ENCODE results near the gene ACOXL.

GRCh38 chr2:110707386-110707965 lies 24.9 kb upstream of the ACOXL start:
- TF ChIP-seq CTCF (IDR thresholded peaks at IDR 0.05; ENCODE audit: extremely low read depth in 1 of 2, insufficient read depth in 1 of 2, low read depth in 1 of 2, low read length in 2 of 2) (no peak), POLR2A (IDR thresholded peaks at IDR 0.05; ENCODE audit: low read depth, low read length) (no peak), EZH2 (IDR thresholded peaks at IDR 0.05; ENCODE audit: borderline replicate concordance, low read depth, low read length, severe bottlenecking) (no peak), FOS (IDR thresholded peaks at IDR 0.05; ENCODE audit: borderline replicate concordance, insufficient read depth, low read length) (no peak), MYC (IDR thresholded peaks at IDR 0.05; ENCODE audit: low read depth, low read length) (no peak), GATA2 (IDR thresholded peaks at IDR 0.05; ENCODE audit: insufficient read depth, insufficient read length, low read depth, low read length) (no peak)
- TF ChIP-seq, protein P1, sequence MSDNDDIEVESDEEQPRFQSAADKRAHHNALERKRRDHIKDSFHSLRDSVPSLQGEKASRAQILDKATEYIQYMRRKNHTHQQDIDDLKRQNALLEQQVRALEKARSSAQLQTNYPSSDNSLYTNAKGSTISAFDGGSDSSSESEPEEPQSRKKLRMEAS (IDR thresholded peaks at IDR 0.05; ENCODE audit: insufficient read depth, insufficient read length) = no peak
